ENCODE data around the gene APH1B.

The APH1B gene

DNA sequence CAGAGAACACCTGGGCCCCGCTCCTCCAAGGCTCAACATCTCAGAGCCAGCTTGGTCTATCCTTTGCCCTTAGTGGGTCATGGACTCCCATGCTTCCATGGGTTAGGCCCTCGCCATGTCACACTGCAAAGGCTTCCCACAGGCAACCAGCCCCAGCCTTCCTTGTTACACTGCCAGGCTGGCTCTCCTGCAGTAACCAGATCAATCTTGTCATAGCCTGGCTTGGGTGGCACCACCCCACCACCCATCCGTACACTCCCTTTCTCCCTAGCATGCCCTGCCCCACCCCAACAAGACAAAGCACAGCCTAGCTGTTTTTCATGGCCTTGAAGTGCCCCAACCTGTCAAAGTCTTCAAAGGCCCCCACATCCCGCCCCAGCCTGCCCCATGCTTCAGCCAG is 73.8 kb downstream of the APH1B start:
- no peak overlapping the region for H3K4ac ChIP-seq (ENCODE audit: low read depth in 1 of 2, low read length in 2 of 2)
- no peak overlapping the region for H3K4me3 ChIP-seq (ENCODE audit: insufficient read depth in 1 of 2, low read depth in 1 of 2, low read length in 2 of 2)
- H4K8ac ChIP-seq (ENCODE audit: low read length), result no peak overlapping the region
- WGBS, result 87% methylated on average over 4 of the region's 4 CpGs
- no peak overlapping the region for H2BK12ac ChIP-seq (ENCODE audit: low read length in 2 of 2)
- H3K27ac ChIP-seq (ENCODE audit: low read length, poor library complexity, severe bottlenecking), result no peak overlapping the region
- H2BK5ac ChIP-seq (ENCODE audit: low read depth, low read length, poor library complexity, severe bottlenecking), result no peak overlapping the region
- no peak overlapping the region for H3K23ac ChIP-seq (ENCODE audit: low read length in 2 of 2)
- H3K4me1 ChIP-seq (ENCODE audit: control insufficient read depth, insufficient read depth, low read depth, low read length), result peaks cover 21% of the 10 kb centered on the region
- H2BK15ac ChIP-seq (ENCODE audit: low read depth, poor library complexity, severe bottlenecking), result no peak overlapping the region
- no peaks in the 10 kb centered on the region for H3K27me3 ChIP-seq (ENCODE audit: control insufficient read depth in 1 of 2, insufficient read depth in 1 of 2, low read length in 2 of 2)
- DNase-seq, result no peak
- H2AFZ ChIP-seq (ENCODE audit: low read depth, low read length), result no peak overlapping the region
- no peak overlapping the region for H3K9ac ChIP-seq (ENCODE audit: low read length)
- no peaks in the 10 kb centered on the region for H3K79me1 ChIP-seq (replicated peaks; ENCODE audit: low read length, poor library complexity, severe bottlenecking)
- no peak overlapping the region for H3K14ac ChIP-seq (ENCODE audit: low read length in 2 of 2)
- peak overlapping the region; percentile 6 for H4K91ac ChIP-seq (ENCODE audit: low read length)
- H3K36me3 ChIP-seq (ENCODE audit: control insufficient read depth in 1 of 2, insufficient read depth in 2 of 2, low read depth in 1 of 2, low read length in 2 of 2), result peaks cover 0 to 26% of the 10 kb centered on the region in 2 experiments
- H2AK5ac ChIP-seq (ENCODE audit: low read length, severe bottlenecking), result no peak overlapping the region
- H2BK120ac ChIP-seq (ENCODE audit: low read depth, low read length), result no peak overlapping the region
- peak overlapping the region in 1 of 2 experiments; percentile 6 for H3K18ac ChIP-seq (ENCODE audit: low read depth in 1 of 2, low read length in 2 of 2)
- H3K9me3 ChIP-seq (ENCODE audit: control insufficient read depth, low read length), result no peaks in the 10 kb centered on the region
- no peak overlapping the region for H3K4me2 ChIP-seq (ENCODE audit: low read length, poor library complexity, severe bottlenecking)

DNA sequence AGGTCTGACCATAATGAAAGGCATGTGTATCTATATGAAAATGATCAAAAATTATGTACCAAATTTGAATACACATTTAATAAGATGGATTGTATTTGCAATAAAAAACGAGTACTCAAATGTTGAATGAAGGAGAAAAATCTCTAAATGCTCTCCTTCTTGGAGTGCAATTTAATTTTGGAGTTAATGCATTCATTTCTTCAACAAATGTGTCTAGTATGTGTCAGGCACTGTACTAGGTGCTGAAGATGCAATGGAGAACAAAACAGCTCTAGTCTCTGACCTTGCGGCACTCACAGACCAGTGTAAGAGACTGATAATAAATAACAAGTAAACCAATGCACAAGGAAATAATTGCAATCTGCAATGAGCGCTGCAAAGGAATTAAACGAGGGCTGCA is 75.4 kb downstream of the APH1B start:
- Histone ChIP-seq H3K27me3 (ENCODE audit: control insufficient read depth in 1 of 2, insufficient read depth in 1 of 2, low read length in 2 of 2) (no peaks in the 10 kb centered on the region), H4K8ac (ENCODE audit: low read length) (no peak overlapping the region), H3K36me3 (ENCODE audit: control insufficient read depth in 1 of 2, insufficient read depth in 2 of 2, low read depth in 1 of 2, low read length in 2 of 2) (peaks cover 0 to 33% of the 10 kb centered on the region in 2 experiments), H4K91ac (ENCODE audit: low read length) (no peak overlapping the region), H3K9ac (ENCODE audit: low read length) (no peak overlapping the region), H2BK5ac (ENCODE audit: low read depth, low read length, poor library complexity, severe bottlenecking) (no peak overlapping the region), H3K4me3 (ENCODE audit: insufficient read depth in 1 of 2, low read depth in 1 of 2, low read length in 2 of 2) (no peak overlapping the region), H3K79me1 (replicated peaks; ENCODE audit: low read length, poor library complexity, severe bottlenecking) (no peaks in the 10 kb centered on the region), H3K14ac (ENCODE audit: low read length in 2 of 2) (no peak overlapping the region), H3K27ac (ENCODE audit: low read length, poor library complexity, severe bottlenecking) (no peak overlapping the region), H3K18ac (ENCODE audit: low read depth in 1 of 2, low read length in 2 of 2) (no peak overlapping the region), H2BK12ac (ENCODE audit: low read length in 2 of 2) (no peak overlapping the region), H3K23ac (ENCODE audit: low read length in 2 of 2) (no peak overlapping the region), H3K4me2 (ENCODE audit: low read length, poor library complexity, severe bottlenecking) (no peak overlapping the region), H3K9me3 (ENCODE audit: control insufficient read depth, low read length) (no peaks in the 10 kb centered on the region), H3K4ac (ENCODE audit: low read depth in 1 of 2, low read length in 2 of 2) (no peak overlapping the region), H2BK120ac (ENCODE audit: low read depth, low read length) (no peak overlapping the region), H3K4me1 (ENCODE audit: control insufficient read depth, insufficient read depth, low read depth, low read length) (peaks cover 14% of the 10 kb centered on the region), H2AFZ (ENCODE audit: low read depth, low read length) (no peak overlapping the region), H2AK5ac (ENCODE audit: low read length, severe bottlenecking) (no peak overlapping the region), H2BK15ac (ENCODE audit: low read depth, poor library complexity, severe bottlenecking) (no peak overlapping the region)
- no peak for DNase-seq
- 85% methylated on average over 4 of the region's 4 CpGs for WGBS

DNA sequence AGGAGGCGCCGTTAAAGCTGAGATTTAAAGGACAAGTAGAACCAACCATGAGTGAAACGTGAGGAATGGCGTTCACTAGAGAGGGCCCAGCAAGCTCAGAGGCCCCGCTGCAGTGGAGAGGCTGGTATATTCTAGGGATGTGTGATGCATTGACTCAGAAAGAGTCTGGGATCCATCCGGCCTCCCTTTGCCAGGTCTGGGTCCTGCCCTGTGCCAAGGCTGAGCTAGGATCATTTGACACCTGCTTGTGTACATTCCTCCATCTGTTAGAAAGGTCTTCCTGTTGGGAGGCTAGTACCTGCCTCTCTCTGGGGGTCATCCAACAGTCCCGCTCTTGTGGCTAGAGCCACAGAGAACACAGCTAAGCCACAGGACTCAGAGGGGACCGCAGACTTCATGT is 75.9 kb downstream of the APH1B start:
- WGBS, result 77% methylated on average over 8 of the region's 8 CpGs
- no peak overlapping the region for H4K8ac ChIP-seq (ENCODE audit: low read length)
- H3K4me3 ChIP-seq (ENCODE audit: insufficient read depth in 1 of 2, low read depth in 1 of 2, low read length in 2 of 2), result no peak overlapping the region
- H4K91ac ChIP-seq (ENCODE audit: low read length), result no peak overlapping the region
- H2BK12ac ChIP-seq (ENCODE audit: low read length in 2 of 2), result no peak overlapping the region
- no peak overlapping the region for H3K9ac ChIP-seq (ENCODE audit: low read length)
- H2BK120ac ChIP-seq (ENCODE audit: low read depth, low read length), result no peak overlapping the region
- H3K14ac ChIP-seq (ENCODE audit: low read length in 2 of 2), result no peak overlapping the region
- no peaks in the 10 kb centered on the region for H3K79me1 ChIP-seq (replicated peaks; ENCODE audit: low read length, poor library complexity, severe bottlenecking)
- H3K4ac ChIP-seq (ENCODE audit: low read depth in 1 of 2, low read length in 2 of 2), result no peak overlapping the region
- no peaks in the 10 kb centered on the region for H3K9me3 ChIP-seq (ENCODE audit: control insufficient read depth, low read length)
- H2BK15ac ChIP-seq (ENCODE audit: low read depth, poor library complexity, severe bottlenecking), result peak overlapping the region; percentile 30
- no peak overlapping the region for H2BK5ac ChIP-seq (ENCODE audit: low read depth, low read length, poor library complexity, severe bottlenecking)
- no peak overlapping the region for H3K18ac ChIP-seq (ENCODE audit: low read depth in 1 of 2, low read length in 2 of 2)
- H3K4me2 ChIP-seq (ENCODE audit: low read length, poor library complexity, severe bottlenecking), result no peak overlapping the region
- DNase-seq, result no peak
- H3K27ac ChIP-seq (ENCODE audit: low read length, poor library complexity, severe bottlenecking), result no peak overlapping the region
- no peak overlapping the region for H2AK5ac ChIP-seq (ENCODE audit: low read length, severe bottlenecking)
- no peak overlapping the region for H2AFZ ChIP-seq (ENCODE audit: low read depth, low read length)
- H3K27me3 ChIP-seq (ENCODE audit: control insufficient read depth in 1 of 2, insufficient read depth in 1 of 2, low read length in 2 of 2), result no peaks in the 10 kb centered on the region
- peak overlapping the region in 1 of 2 experiments; percentile 77 for H3K23ac ChIP-seq (ENCODE audit: low read length in 2 of 2)
- H3K36me3 ChIP-seq (ENCODE audit: control insufficient read depth in 1 of 2, insufficient read depth in 2 of 2, low read depth in 1 of 2, low read length in 2 of 2), result peaks cover 0 to 37% of the 10 kb centered on the region in 2 experiments
- peaks cover 11% of the 10 kb centered on the region for H3K4me1 ChIP-seq (ENCODE audit: control insufficient read depth, insufficient read depth, low read depth, low read length)

DNA sequence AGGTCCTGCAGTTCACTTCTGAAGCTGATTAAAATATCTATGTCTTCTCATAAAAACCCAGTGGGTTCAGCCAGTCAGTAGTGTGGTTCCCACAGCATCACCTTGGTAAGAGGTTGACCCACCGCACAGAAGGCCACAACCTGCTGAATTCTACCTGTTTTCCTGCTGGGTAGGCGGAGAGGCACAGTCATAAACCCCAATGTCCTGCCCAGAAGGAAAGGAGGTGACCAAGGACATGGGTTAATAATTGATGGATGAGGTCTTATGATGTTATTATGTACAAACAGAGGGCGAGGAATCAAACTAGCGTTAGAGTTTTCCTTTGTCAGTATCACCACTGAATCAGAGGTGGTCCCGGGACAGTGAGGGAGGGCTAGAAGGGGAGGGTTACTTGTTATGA is 76.5 kb downstream of the APH1B start:
- Histone ChIP-seq H3K4ac (ENCODE audit: low read depth in 1 of 2, low read length in 2 of 2) (no peak overlapping the region), H2AK5ac (ENCODE audit: low read length, severe bottlenecking) (no peak overlapping the region), H3K18ac (ENCODE audit: low read depth in 1 of 2, low read length in 2 of 2) (no peak overlapping the region), H3K79me1 (replicated peaks; ENCODE audit: low read length, poor library complexity, severe bottlenecking) (no peaks in the 10 kb centered on the region), H3K4me1 (ENCODE audit: control insufficient read depth, insufficient read depth, low read depth, low read length) (peaks cover 7% of the 10 kb centered on the region), H2BK120ac (ENCODE audit: low read depth, low read length) (no peak overlapping the region), H3K4me3 (ENCODE audit: insufficient read depth in 1 of 2, low read depth in 1 of 2, low read length in 2 of 2) (no peak overlapping the region), H3K36me3 (ENCODE audit: control insufficient read depth in 1 of 2, insufficient read depth in 2 of 2, low read depth in 1 of 2, low read length in 2 of 2) (peaks cover 0 to 38% of the 10 kb centered on the region in 2 experiments), H3K14ac (ENCODE audit: low read length in 2 of 2) (no peak overlapping the region), H4K8ac (ENCODE audit: low read length) (no peak overlapping the region), H2BK15ac (ENCODE audit: low read depth, poor library complexity, severe bottlenecking) (no peak overlapping the region), H2BK12ac (ENCODE audit: low read length in 2 of 2) (no peak overlapping the region), H3K27me3 (ENCODE audit: control insufficient read depth in 1 of 2, insufficient read depth in 1 of 2, low read length in 2 of 2) (no peaks in the 10 kb centered on the region), H3K9ac (ENCODE audit: low read length) (no peak overlapping the region), H4K91ac (ENCODE audit: low read length) (no peak overlapping the region), H3K9me3 (ENCODE audit: control insufficient read depth, low read length) (no peaks in the 10 kb centered on the region), H3K23ac (ENCODE audit: low read length in 2 of 2) (no peak overlapping the region), H3K27ac (ENCODE audit: low read length, poor library complexity, severe bottlenecking) (no peak overlapping the region), H2AFZ (ENCODE audit: low read depth, low read length) (no peak overlapping the region), H3K4me2 (ENCODE audit: low read length, poor library complexity, severe bottlenecking) (no peak overlapping the region), H2BK5ac (ENCODE audit: low read depth, low read length, poor library complexity, severe bottlenecking) (no peak overlapping the region)
- no peak for DNase-seq
- WGBS, result 95% methylated on average over 5 of the region's 5 CpGs
